ENCODE results near the gene NPFFR2.

DNA sequence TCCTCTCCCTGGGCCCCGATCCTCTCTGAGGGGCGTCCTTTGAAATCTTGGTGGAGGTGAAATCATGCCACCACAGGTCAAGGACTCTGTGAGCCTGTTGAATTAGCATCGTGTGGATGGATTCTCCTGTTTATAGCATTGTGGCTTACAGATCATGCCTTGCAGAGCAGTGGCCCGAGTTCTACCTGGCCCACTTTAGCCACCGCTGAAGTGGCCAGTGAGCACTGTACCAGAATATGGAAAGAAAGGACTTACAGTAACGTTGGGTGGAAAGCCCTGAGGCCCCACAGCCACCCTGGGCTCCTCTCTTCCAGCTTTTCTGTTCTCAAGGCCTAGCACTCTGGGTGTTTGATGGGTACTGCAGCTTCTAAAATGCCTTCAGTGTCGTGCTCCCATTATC is 35.3 kb downstream of the NPFFR2 start:
- TF ChIP-seq, protein P1, sequence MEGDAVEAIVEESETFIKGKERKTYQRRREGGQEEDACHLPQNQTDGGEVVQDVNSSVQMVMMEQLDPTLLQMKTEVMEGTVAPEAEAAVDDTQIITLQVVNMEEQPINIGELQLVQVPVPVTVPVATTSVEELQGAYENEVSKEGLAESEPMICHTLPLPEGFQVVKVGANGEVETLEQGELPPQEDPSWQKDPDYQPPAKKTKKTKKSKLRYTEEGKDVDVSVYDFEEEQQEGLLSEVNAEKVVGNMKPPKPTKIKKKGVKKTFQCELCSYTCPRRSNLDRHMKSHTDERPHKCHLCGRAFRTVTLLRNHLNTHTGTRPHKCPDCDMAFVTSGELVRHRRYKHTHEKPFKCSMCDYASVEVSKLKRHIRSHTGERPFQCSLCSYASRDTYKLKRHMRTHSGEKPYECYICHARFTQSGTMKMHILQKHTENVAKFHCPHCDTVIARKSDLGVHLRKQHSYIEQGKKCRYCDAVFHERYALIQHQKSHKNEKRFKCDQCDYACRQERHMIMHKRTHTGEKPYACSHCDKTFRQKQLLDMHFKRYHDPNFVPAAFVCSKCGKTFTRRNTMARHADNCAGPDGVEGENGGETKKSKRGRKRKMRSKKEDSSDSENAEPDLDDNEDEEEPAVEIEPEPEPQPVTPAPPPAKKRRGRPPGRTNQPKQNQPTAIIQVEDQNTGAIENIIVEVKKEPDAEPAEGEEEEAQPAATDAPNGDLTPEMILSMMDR (IDR thresholded peaks at IDR 0.05) = no peak
- no peak for TF ChIP-seq POLR2A (IDR thresholded peaks at IDR 0.05)
